ENCODE results near the gene LEP. TPM values are rescaled to one million over a fixed set of nuclear protein-coding genes. Genes with fewer than 3 reads are reported as not detected.

LEP gene
- total RNA-seq = not detected
- 5.3 TPM for polyA plus RNA-seq

DNA sequence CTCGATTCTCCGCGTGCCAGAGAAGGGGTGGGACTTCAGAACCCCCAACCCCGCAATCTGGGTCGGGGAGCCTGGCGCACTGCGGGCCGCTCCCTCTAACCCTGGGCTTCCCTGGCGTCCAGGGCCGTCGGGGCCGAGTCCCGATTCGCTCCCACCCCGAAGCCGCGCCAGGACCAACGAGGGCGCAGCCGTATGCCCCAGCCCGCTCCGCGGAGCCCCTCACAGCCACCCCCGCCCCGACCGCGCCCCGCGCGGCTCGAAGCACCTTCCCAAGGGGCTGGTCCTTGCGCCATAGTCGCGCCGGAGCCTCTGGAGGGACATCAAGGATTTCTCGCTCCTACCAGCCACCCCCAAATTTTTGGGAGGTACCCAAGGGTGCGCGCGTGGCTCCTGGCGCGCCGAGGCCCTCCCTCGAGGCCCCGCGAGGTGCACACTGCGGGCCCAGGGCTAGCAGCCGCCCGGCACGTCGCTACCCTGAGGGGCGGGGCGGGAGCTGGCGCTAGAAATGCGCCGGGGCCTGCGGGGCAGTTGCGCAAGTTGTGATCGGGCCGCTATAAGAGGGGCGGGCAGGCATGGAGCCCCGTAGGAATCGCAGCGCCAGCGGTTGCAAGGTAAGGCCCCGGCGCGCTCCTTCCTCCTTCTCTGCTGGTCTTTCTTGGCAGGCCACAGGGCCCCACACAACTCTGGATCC is at the start of gene LEP:
TSS of gene LEP (plus strand) at position 583 of the 691 bp plus-strand sequence. CDS start 10,741 bp downstream, outside the sequence.
- Histone ChIP-seq H3K4me3 (ENCODE audit: low read depth, low read length) (no peak within 1 kb of the TSS), H3K36me3 (ENCODE audit: insufficient read depth) (no peaks in the 10 kb centered on the region), H3K27ac (ENCODE audit: low read depth) (no peak within 1 kb of the TSS), H3K4me1 (ENCODE audit: insufficient read depth) (no peaks in the 10 kb centered on the region)
- WGBS = 17% methylated on average over 67 of the region's 67 CpGs
- DNase-seq (ENCODE audit: extremely low spot score) = no peak

DNA sequence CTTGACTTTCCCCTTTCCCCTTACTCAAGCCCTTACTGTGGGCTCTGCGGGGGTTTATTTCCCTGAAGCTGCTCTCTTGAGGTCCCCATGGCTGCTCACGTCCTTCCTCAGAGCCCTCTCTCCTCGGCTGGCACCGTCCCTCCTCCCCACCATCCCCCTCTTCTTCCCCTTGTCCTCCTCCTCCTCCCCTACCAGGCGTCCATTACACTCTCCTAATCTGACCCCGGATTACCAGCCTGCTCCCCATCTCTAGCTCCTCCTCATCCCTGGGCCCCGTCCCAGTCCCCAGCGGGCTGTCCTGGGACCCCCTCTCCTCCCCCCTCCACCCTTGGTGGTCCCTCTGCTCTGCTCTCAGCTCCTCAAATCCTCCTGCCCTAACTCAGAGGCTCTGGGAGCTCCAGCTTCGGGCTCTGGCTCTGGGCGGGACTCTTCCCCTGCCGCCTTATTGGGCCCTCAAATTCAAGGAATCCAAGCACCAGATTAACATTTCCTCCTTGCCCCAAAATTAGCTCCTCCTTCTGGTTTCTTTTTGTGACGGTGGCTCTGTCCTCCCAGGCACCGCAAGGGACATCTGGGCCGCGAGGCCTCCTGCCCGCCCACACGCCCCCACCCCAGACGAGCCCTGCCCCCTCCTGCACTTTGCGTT is 48.5 kb upstream of the LEP start:
- WGBS = 37% methylated on average over 19 of the region's 19 CpGs
- no peaks in the 10 kb centered on the region for H3K4me1 ChIP-seq (ENCODE audit: insufficient read depth)
- no peak for DNase-seq (ENCODE audit: extremely low spot score)
- H3K36me3 ChIP-seq (ENCODE audit: insufficient read depth) = no peaks in the 10 kb centered on the region
- no peak overlapping the region for H3K27ac ChIP-seq (ENCODE audit: low read depth)
- no peak overlapping the region for H3K4me3 ChIP-seq (ENCODE audit: low read depth, low read length)

DNA sequence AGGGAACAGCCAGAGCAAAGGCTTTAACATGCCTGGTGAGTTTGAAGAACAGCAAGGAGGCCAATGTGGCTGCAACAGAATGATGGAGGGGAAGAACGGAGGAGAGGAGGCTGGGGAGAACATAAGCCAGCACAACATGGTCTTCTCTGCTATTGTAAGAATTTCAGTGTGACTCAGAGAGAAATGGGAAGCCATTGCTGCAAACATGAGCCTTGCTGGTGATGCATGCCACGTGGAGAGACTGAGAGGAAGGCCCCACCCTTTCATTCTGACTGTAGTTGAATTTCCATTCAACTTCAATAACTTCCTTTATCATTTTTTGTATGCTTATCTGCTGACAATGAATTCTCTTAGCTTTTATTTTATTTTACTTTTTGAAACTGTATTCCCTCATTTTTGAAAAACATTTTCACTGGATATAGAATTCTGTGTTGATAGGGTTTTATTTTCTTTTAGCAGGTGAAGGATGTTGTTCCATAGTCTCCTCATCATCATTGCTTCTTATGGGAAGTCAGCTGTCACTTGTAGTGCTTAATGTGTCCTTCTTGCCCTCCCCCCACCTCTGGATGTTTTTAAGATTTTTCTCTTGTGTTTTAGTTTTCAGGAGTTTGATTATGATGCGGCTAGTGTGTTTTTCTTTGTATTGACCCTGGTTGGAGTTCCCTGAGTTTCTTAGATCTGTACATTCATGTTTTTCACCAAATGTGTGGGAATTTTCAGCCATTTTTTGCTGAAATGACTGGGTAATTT is 46.4 kb upstream of the LEP start:
- Histone ChIP-seq H3K4me1 (ENCODE audit: insufficient read depth) (no peaks in the 10 kb centered on the region), H3K36me3 (ENCODE audit: insufficient read depth) (no peaks in the 10 kb centered on the region), H3K27ac (ENCODE audit: low read depth) (no peak overlapping the region), H3K4me3 (ENCODE audit: low read depth, low read length) (no peak overlapping the region)
- no peak for DNase-seq (ENCODE audit: extremely low spot score)
- WGBS = 66% methylated on average over 3 of the region's 3 CpGs

DNA sequence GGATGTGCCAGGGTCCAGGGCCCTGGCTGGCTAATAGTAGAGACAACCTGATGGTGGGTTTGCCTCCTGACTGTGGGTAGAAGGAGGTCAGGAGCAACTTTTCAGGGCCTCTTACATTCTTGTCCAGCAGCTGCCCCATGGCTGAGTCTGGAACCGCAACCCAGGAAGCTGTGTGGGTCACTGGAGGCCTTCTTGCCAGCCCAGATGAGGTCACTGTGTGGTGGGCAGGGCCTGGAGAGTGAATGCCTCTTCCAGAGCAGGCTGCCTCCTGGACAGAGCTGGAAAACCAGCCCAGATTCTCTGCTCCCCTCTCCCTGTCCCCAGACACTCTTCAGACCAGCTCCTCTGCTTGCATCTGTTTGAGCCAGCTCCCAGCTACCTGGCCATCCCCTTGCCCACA is 43.5 kb upstream of the LEP start:
- 91% methylated on average over 1 of the region's 1 CpG for WGBS
- no peaks in the 10 kb centered on the region for H3K4me1 ChIP-seq (ENCODE audit: insufficient read depth)
- H3K4me3 ChIP-seq (ENCODE audit: low read depth, low read length) = no peak overlapping the region
- no peaks in the 10 kb centered on the region for H3K36me3 ChIP-seq (ENCODE audit: insufficient read depth)
- DNase-seq (ENCODE audit: extremely low spot score) = no peak
- H3K27ac ChIP-seq (ENCODE audit: low read depth) = no peak overlapping the region

DNA sequence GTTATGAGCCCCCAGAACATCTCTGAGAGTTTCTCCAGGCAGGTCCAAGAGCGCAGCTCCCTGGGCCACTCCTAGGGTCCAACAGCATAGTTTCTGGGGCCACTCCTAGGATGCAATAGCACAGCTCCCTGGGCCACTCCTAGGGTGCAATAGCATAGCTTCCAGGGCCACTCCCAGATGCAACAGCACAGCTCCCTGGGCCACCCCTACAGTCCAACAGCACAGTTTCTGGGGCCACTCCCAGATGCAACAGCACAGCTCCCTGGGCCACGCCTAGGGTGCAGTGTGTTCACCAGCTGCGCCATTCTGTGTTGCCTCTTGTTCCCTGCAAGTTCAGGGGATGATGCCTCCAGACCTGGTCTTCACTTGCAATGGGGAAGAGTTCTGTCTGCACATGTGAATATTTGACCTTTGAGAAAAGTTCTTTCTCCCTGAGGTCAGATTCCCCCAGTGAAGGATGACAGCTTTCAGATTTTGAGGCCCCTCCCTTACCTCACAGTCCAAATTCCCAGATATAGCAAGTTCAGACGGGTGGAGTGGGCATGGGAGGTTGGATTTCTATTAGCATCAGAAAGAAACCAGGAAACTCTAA is 43.0 kb upstream of the LEP start:
- no peaks in the 10 kb centered on the region for H3K4me1 ChIP-seq (ENCODE audit: insufficient read depth)
- 81% methylated on average over 4 of the region's 4 CpGs for WGBS
- no peak overlapping the region for H3K4me3 ChIP-seq (ENCODE audit: low read depth, low read length)
- no peak overlapping the region for H3K27ac ChIP-seq (ENCODE audit: low read depth)
- DNase-seq (ENCODE audit: extremely low spot score) = no peak
- H3K36me3 ChIP-seq (ENCODE audit: insufficient read depth) = no peaks in the 10 kb centered on the region

DNA sequence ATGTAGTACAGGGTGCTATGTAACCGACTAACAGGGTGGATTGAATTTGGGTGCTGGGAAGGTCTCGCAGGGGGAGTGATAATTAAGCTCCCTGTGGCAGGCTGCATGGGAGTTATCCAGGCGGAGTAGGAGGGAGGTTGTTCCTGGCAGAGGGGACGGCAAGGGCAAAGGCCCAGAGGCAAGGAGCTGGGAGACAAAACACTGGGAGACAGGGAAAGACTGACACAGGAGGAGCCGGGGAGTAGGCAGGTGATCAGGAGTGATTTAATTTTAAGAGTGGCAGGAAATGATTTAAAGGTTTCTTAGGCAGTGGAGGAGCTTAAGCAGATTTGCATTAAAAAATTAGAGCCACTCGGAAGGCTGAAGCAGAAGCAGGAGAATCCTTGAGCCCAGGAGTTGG is 40.7 kb upstream of the LEP start:
- Histone ChIP-seq H3K4me1 (ENCODE audit: insufficient read depth) (no peaks in the 10 kb centered on the region), H3K36me3 (ENCODE audit: insufficient read depth) (no peaks in the 10 kb centered on the region), H3K27ac (ENCODE audit: low read depth) (no peak overlapping the region), H3K4me3 (ENCODE audit: low read depth, low read length) (no peak overlapping the region)
- no peak for DNase-seq (ENCODE audit: extremely low spot score)
- 78% methylated on average over 6 of the region's 6 CpGs for WGBS

DNA sequence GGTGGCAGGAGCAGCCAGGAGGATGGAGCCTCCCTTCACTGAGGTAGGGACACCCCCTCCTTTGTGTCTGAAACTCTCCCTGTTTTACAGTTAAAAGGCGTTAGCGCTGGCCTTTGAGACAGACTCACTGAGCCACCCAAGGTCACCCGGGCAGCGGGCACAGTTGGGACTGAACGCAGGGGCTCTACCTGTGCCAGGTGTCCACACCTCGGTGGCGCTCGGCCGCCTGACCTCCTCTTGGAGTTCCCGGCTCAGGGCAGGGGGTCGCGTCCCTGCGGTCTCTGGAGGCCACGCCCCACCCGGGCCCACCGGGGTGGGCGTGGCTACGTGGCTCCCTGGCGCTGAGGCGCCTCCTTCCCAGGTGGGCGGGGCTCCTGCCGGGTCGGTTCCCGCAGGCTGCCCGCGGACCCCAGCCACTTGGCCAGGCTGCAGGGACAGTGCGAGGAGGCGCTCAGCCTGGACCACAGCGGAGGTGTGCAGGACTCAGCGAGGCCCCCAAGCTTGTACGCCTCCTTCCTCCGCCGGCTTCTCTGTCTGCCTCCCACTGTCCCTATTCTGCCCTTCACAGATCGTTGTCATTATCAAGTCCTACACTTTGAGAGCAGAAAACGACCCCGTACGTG is 39.9 kb upstream of the LEP start:
- Histone ChIP-seq H3K4me3 (ENCODE audit: low read depth, low read length) (no peak overlapping the region), H3K36me3 (ENCODE audit: insufficient read depth) (no peaks in the 10 kb centered on the region), H3K4me1 (ENCODE audit: insufficient read depth) (no peaks in the 10 kb centered on the region), H3K27ac (ENCODE audit: low read depth) (no peak overlapping the region)
- WGBS = 1% methylated on average over 37 of the region's 37 CpGs
- no peak for DNase-seq (ENCODE audit: extremely low spot score)

DNA sequence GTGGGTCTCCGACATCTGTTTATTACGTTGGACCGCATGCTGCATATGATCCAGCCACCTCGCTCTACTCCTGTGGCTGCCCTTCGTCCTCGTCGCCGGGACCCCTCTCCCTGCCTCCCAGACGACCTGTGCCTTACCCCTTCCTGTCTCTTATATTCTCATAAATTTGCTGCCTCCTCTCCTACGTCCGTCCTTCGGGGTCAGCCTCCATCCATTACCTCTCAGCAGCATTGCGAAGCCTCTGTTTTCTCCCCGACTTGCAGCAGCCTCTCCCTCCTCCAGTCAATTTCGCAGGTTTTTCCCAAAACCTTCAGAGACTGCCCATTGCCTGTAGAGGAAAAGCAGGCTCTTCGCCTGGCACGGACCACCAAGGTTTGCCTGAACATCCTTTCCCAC is 39.4 kb upstream of the LEP start:
- WGBS = 18% methylated on average over 17 of the region's 17 CpGs
- Histone ChIP-seq H3K27ac (ENCODE audit: low read depth) (no peak overlapping the region), H3K36me3 (ENCODE audit: insufficient read depth) (no peaks in the 10 kb centered on the region), H3K4me1 (ENCODE audit: insufficient read depth) (no peaks in the 10 kb centered on the region), H3K4me3 (ENCODE audit: low read depth, low read length) (no peak overlapping the region)
- no peak for DNase-seq (ENCODE audit: extremely low spot score)

DNA sequence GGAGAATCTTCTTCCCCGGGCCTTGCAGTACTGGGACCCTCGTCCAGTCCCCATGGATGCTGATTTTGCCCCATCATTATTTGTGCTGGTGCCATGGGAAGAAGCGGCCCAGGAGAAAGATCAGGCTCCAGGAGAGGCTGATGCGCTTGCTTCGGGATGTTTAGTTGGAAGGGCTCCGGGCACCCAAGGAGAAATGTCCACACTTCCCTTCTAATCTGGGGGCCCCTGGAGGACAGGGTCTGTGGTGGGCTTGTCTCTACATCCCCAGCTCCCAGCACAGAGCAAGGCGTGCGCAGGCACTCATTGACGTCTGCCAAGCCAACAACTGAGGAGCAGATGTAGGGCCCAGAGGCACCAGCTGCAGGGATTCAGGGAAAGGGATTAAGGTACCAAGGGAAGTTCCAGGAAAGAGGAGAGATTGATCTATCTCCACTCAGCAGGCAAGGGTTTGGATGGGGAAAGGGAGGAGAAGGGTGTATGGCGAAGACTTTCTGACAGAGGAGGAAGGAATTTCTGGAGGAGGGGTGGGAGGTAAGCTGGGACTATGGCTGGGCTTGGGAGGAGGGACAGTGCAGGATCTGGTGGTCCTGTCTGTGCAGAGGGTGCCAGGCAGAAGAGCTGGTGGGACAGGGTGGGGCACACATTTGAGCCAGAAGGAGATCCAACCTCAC is 38.7 kb upstream of the LEP start:
- H3K27ac ChIP-seq (ENCODE audit: low read depth) = no peak overlapping the region
- WGBS = 53% methylated on average over 10 of the region's 10 CpGs
- no peak for DNase-seq (ENCODE audit: extremely low spot score)
- no peaks in the 10 kb centered on the region for H3K4me1 ChIP-seq (ENCODE audit: insufficient read depth)
- no peaks in the 10 kb centered on the region for H3K36me3 ChIP-seq (ENCODE audit: insufficient read depth)
- H3K4me3 ChIP-seq (ENCODE audit: low read depth, low read length) = no peak overlapping the region

DNA sequence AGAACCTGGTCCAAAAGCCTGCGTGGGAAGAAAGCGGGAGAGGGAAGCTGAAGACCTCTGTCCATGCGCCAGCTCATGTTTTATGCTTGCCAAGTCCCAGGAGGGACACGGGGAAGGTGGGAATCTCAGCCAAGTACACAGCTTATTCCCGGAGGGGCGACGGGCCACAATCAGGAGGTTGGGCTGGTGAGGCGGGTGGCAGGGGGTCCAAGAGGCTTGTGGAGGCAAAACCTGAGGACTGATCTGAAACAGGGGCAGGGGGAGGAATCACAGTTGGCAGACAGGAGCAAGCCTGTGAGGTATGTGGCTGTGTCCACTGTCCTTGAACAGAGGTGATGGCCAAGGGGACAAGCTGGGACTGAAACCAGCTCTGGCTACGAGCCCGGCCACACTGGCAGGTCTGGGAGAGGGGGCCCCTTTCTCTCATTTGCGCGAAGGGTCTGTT is 38.0 kb upstream of the LEP start:
- WGBS = 41% methylated on average over 12 of the region's 12 CpGs
- no peak overlapping the region for H3K27ac ChIP-seq (ENCODE audit: low read depth)
- H3K36me3 ChIP-seq (ENCODE audit: insufficient read depth) = no peaks in the 10 kb centered on the region
- DNase-seq (ENCODE audit: extremely low spot score) = no peak
- no peak overlapping the region for H3K4me3 ChIP-seq (ENCODE audit: low read depth, low read length)
- H3K4me1 ChIP-seq (ENCODE audit: insufficient read depth) = no peaks in the 10 kb centered on the region

DNA sequence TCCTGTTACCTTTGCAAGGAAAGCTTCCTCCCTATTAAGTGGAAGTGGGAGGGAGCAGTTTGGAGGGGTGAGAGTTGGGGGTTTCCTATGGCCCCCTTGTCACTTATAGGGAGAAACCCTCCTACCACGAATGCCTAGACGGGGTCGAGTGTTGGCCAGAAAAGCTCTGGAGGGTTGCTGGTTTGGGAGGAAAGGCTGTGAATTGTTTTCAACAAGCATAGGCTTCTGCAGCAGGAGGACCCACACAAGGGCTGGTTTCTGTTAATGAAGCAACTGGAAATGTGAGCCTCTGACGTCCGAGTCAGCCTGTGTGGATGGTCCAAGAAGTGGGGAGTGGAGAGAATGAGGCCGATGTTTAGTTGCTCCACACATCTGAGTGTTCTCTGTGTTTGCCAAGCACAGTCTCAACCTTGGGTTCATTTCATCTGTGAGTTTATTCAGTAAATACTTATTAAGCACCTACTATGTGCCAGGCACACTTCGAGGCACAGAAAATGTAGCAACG is 37.3 kb upstream of the LEP start:
- DNase-seq (ENCODE audit: extremely low spot score) = no peak
- no peak overlapping the region for H3K27ac ChIP-seq (ENCODE audit: low read depth)
- H3K36me3 ChIP-seq (ENCODE audit: insufficient read depth) = no peaks in the 10 kb centered on the region
- no peaks in the 10 kb centered on the region for H3K4me1 ChIP-seq (ENCODE audit: insufficient read depth)
- no peak overlapping the region for H3K4me3 ChIP-seq (ENCODE audit: low read depth, low read length)
- WGBS = 61% methylated on average over 8 of the region's 8 CpGs

DNA sequence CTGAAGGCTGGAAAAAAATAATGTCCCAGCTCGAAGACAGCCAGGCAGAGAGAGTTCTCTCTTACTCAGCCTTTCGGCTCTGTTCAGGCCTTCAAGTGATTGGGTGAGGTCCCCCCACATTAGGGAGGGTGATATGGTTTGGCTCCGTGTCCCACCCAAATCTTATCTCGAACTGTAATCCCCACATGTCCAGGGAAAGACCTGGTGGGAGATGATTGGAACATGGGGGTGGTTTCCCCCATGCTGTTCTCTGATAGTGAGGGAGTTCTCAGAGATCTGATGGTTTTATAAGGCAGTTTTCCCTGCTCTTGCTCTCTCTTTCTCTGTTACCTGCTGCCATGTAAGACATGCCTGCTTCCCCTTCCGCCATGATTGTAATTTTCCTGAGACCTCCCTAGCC is 36.6 kb upstream of the LEP start:
- 59% methylated on average over 5 of the region's 5 CpGs for WGBS

DNA sequence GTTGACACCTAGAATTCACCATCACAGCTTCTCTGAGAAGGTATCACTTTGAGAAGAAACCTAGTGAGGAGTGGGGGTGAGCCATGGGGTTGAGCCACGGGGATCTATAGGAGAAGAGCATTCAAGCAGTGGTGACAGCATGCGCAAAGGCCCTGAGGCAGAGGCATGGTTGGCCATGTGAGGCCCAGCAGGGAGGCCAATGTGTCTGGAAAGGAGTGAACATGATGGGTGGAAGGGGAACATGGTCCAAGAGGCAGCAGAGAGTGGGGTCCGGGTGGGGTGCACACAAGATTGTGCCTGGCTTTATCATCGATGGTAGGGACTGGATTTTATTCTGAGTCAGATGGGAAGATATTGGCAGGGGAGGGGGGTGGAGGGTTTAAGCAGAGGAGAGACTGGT is 36.0 kb upstream of the LEP start:
- Histone ChIP-seq H3K36me3 (ENCODE audit: insufficient read depth) (no peaks in the 10 kb centered on the region), H3K4me3 (ENCODE audit: low read depth, low read length) (no peak overlapping the region), H3K27ac (ENCODE audit: low read depth) (no peak overlapping the region), H3K4me1 (ENCODE audit: insufficient read depth) (no peaks in the 10 kb centered on the region)
- DNase-seq (ENCODE audit: extremely low spot score) = no peak
- 94% methylated on average over 4 of the region's 4 CpGs for WGBS

More for the DNA sequence above, 36.6 kb upstream of the LEP start:
- Histone ChIP-seq H3K27ac (ENCODE audit: low read depth) (no peak overlapping the region), H3K36me3 (ENCODE audit: insufficient read depth) (no peaks in the 10 kb centered on the region), H3K4me1 (ENCODE audit: insufficient read depth) (no peaks in the 10 kb centered on the region), H3K4me3 (ENCODE audit: low read depth, low read length) (no peak overlapping the region)
- no peak for DNase-seq (ENCODE audit: extremely low spot score)
